ENCODE results near the gene ULBP3. TPM values are rescaled to one million over a fixed set of nuclear protein-coding genes. Genes with fewer than 3 reads are reported as not detected.

Gene ULBP3
- 1 to 10 TPM in 5 of 10 donors, under 1 TPM in 5; 0.52 to 2.1 (median 1.0) TPM for total RNA-seq
- polyA plus RNA-seq: 1 to 10 TPM in 1 of 2 donors, not detected in 1; 1.3 TPM
- long read RNA-seq, donor 1: 0 reads
- long read RNA-seq, donor 2, partial matches to known transcripts: 0 of 1 reads
- long read RNA-seq, donor 2, other reads (novel, unspliced or antisense): 0 of 1 reads
- long read RNA-seq, donor 3, partial matches to known transcripts: 0 of 1 reads
- long read RNA-seq, donor 3, other reads (novel, unspliced or antisense): 0 of 1 reads

- ATAC-seq (peak; percentile 93 to 97 (median 96)), DNase-seq (peak; percentile 83 to 89)
- Histone ChIP-seq H3K4me1 (peaks cover 0 to 16% (median 7%) of the 10 kb centered on the region in 9 donors), H3K27me3 (peaks cover 0 to 10% (median 0%) of the 10 kb centered on the region in 7 donors), H3K27ac (peak within 1 kb of the TSS in 5 of 10 donors; percentile 24 to 47 (median 40)), H3K36me3 (no peaks in the 10 kb centered on the region), H3K9me3 (no peaks in the 10 kb centered on the region), H3K4me3 (peak within 1 kb of the TSS; percentile 54 to 87 (median 70))
- peak; percentile 25 to 72 (median 50) for TF ChIP-seq CTCF (IDR thresholded peaks at IDR 0.05)
- WGBS, 2 donors: 4 to 5% methylated on average over 70 to 72 of the region's 72 CpGs
- intact Hi-C loops (cut with DNase I): no loop called here
Measured at GRCh38 chr6:150068720-150069648, at the start of gene ULBP3. TSS of gene ULBP3 (minus strand) at chr6:150069121. CDS start at chr6:150069066, 55 bp downstream.

- ATAC-seq (peak in 4 of 8 donors; percentile 14 to 48 (median 35)), DNase-seq (no peak)
- intact Hi-C loops (cut with DNase I): no loop called here
- TF ChIP-seq CTCF (IDR thresholded peaks at IDR 0.05): no peak
- Histone ChIP-seq H3K27me3 (no peaks in the 10 kb centered on the region), H3K4me1 (peaks cover 0 to 14% (median 6%) of the 10 kb centered on the region in 9 donors), H3K36me3 (no peaks in the 10 kb centered on the region), H3K9me3 (no peaks in the 10 kb centered on the region), H3K27ac (no peak overlapping the region), H3K4me3 (no peak overlapping the region)
- 81 to 87% methylated on average over 9 of the region's 9 CpGs for WGBS, 2 donors
Measured at GRCh38 chr6:150118627-150119026, 49.7 kb upstream of the ULBP3 start.

GRCh38 chr6:150118203-150118602 lies 49.3 kb upstream of the ULBP3 start:
- 79 to 85% methylated on average over 6 of the region's 6 CpGs for WGBS, 2 donors
- no peak for DNase-seq
- Histone ChIP-seq H3K27me3 (no peaks in the 10 kb centered on the region), H3K9me3 (no peaks in the 10 kb centered on the region), H3K36me3 (no peaks in the 10 kb centered on the region), H3K4me1 (peaks cover 0 to 14% (median 6%) of the 10 kb centered on the region in 9 donors), H3K4me3 (no peak overlapping the region), H3K27ac (no peak overlapping the region)
- intact Hi-C loops (cut with DNase I): no loop called here
- ATAC-seq: no peak
- no peak for TF ChIP-seq CTCF (IDR thresholded peaks at IDR 0.05)

- H3K36me3 ChIP-seq: no peaks in the 10 kb centered on the region
- peak in 1 of 8 donors; percentile 25 for ATAC-seq
Measured at GRCh38 chr6:150116200-150116800, 47.4 kb upstream of the ULBP3 start.

More at GRCh38 chr6:150116200-150116800, 47.4 kb upstream of the ULBP3 start:
- Histone ChIP-seq H3K9me3 (no peaks in the 10 kb centered on the region), H3K4me1 (peaks cover 0 to 14% (median 6%) of the 10 kb centered on the region in 9 donors), H3K4me3 (no peak overlapping the region), H3K27me3 (peaks cover 0 to 3% (median 0%) of the 10 kb centered on the region in 7 donors), H3K27ac (no peak overlapping the region)
- TF ChIP-seq CTCF (IDR thresholded peaks at IDR 0.05): no peak
- DNase-seq: no peak
- WGBS, 2 donors: 89 to 90% methylated on average over 8 of the region's 8 CpGs
- intact Hi-C loops (cut with DNase I): no loop called here

Data from heart right ventricle (tissue), 16 donors.